Measurements from ENCODE around the gene PMEPA1.

Gene PMEPA1

DNA sequence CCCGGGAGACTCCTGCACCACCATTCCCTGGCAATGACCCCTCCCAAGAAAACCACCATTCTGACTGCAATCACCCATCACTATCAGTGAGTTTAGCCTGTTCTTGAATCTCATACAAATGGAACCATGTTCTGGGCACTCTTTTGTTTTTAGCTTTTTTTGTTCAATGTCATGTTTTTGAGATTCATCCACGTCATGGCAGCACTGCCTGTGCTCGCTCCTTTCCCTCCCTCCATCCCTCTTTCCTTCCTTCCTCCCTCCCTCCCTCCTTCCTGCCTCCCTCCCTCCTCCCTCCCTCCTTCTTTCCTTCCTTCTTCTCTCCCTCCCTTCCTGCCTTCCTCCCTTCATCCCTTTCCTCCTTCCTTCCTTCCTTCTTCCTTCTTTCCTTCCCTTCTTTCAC is 44.4 kb upstream of the PMEPA1 start:
- H3K36me3 Mint-ChIP-seq (ENCODE audit: low read depth) = no peaks in the 10 kb centered on the region
- TF ChIP-seq, protein P1, sequence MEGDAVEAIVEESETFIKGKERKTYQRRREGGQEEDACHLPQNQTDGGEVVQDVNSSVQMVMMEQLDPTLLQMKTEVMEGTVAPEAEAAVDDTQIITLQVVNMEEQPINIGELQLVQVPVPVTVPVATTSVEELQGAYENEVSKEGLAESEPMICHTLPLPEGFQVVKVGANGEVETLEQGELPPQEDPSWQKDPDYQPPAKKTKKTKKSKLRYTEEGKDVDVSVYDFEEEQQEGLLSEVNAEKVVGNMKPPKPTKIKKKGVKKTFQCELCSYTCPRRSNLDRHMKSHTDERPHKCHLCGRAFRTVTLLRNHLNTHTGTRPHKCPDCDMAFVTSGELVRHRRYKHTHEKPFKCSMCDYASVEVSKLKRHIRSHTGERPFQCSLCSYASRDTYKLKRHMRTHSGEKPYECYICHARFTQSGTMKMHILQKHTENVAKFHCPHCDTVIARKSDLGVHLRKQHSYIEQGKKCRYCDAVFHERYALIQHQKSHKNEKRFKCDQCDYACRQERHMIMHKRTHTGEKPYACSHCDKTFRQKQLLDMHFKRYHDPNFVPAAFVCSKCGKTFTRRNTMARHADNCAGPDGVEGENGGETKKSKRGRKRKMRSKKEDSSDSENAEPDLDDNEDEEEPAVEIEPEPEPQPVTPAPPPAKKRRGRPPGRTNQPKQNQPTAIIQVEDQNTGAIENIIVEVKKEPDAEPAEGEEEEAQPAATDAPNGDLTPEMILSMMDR (IDR thresholded peaks at IDR 0.05; ENCODE audit: unreplicated experiment in 3 of 3) = no peak
- peak overlapping the region in 2 of 3 experiments; percentile 59 to 69 for H3K27ac Mint-ChIP-seq
- H3K9me3 Mint-ChIP-seq = no peaks in the 10 kb centered on the region
- no peak overlapping the region for H3K4me3 Mint-ChIP-seq
- H3K4me1 Mint-ChIP-seq = peaks cover 35% of the 10 kb centered on the region
- H3K27me3 Mint-ChIP-seq (ENCODE audit: low read depth) = peaks cover 15% of the 10 kb centered on the region

GRCh38 chr20:57753332-57754164 is 43.7 kb upstream of the PMEPA1 start:
- Mint-ChIP-seq H3K4me3 (no peak overlapping the region), H3K9me3 (no peaks in the 10 kb centered on the region), H3K27me3 (ENCODE audit: low read depth) (peaks cover 15% of the 10 kb centered on the region), H3K27ac (peak overlapping the region in 2 of 3 experiments; percentile 59 to 69), H3K36me3 (ENCODE audit: low read depth) (no peaks in the 10 kb centered on the region), H3K4me1 (peaks cover 41% of the 10 kb centered on the region)
- TF ChIP-seq, protein P1 (IDR thresholded peaks at IDR 0.05; ENCODE audit: unreplicated experiment in 3 of 3) = no peak

GRCh38 chr20:57751411-57751810 is 41.6 kb upstream of the PMEPA1 start:
- TF ChIP-seq, protein P1 (IDR thresholded peaks at IDR 0.05; ENCODE audit: unreplicated experiment in 3 of 3) = no peak
- Mint-ChIP-seq H3K27me3 (ENCODE audit: low read depth) (peaks cover 19% of the 10 kb centered on the region), H3K9me3 (no peaks in the 10 kb centered on the region), H3K4me1 (peaks cover 61% of the 10 kb centered on the region), H3K4me3 (no peak overlapping the region), H3K27ac (no peak overlapping the region), H3K36me3 (ENCODE audit: low read depth) (no peaks in the 10 kb centered on the region)

DNA sequence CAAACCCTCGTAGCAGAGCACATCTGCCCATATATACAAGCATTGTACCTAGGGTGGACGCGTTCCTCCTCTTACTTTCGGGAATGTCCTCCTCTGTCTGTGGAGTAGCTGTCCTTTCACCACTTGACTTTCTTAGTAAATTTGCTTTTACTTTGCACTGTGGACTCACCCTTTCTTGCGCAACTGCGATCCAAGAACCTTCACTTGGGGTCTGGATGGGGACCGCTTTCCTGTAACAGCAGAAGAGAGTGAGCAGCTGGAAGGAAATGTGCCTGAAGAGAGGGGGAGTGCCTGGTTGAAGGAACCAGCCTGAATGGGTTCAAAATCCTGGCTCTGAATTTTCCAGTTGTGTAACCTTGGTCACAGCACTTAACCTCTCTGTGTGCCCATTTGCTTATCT is 40.1 kb upstream of the PMEPA1 start:
- TF ChIP-seq, protein P1 (IDR thresholded peaks at IDR 0.05; ENCODE audit: unreplicated experiment in 3 of 3) = no peak
- H3K4me3 Mint-ChIP-seq = no peak overlapping the region
- peaks cover 12% of the 10 kb centered on the region for H3K27me3 Mint-ChIP-seq (ENCODE audit: low read depth)
- no peaks in the 10 kb centered on the region for H3K36me3 Mint-ChIP-seq (ENCODE audit: low read depth)
- H3K4me1 Mint-ChIP-seq = peaks cover 52% of the 10 kb centered on the region
- H3K27ac Mint-ChIP-seq = peak overlapping the region in 2 of 3 experiments; percentile 49 to 76
- H3K9me3 Mint-ChIP-seq = no peaks in the 10 kb centered on the region

- Mint-ChIP-seq H3K4me3 (no peak overlapping the region), H3K9me3 (no peaks in the 10 kb centered on the region), H3K4me1 (peaks cover 52% of the 10 kb centered on the region), H3K36me3 (ENCODE audit: low read depth) (no peaks in the 10 kb centered on the region), H3K27me3 (ENCODE audit: low read depth) (peaks cover 12% of the 10 kb centered on the region), H3K27ac (peak overlapping the region in 2 of 3 experiments; percentile 49 to 96)
- TF ChIP-seq, protein P1 (IDR thresholded peaks at IDR 0.05; ENCODE audit: unreplicated experiment in 3 of 3) = no peak
Measured at GRCh38 chr20:57749131-57749690, 39.4 kb upstream of the PMEPA1 start.

Measured in nephron (organoid).